CD4-positive, alpha-beta memory T cell (primary cell): ENCODE results near the gene MAD2L1BP. TPM values are rescaled to one million over a fixed set of nuclear protein-coding genes. Genes with fewer than 3 reads are reported as not detected.

Source experiments
- CTCF ChIA-PET: fragments of 350-600 bp; sonication (Branson Sonifier 250); formaldehyde crosslinking; loops from one replicate; lab custom pipeline; 2021; ENCODE audit warnings: inconsistent platforms; ENCODE audit not compliant: partially characterized antibody; lab: Charles Lee
- POLR2A ChIA-PET: fragments of 350-600 bp; sonication (Branson Sonifier 250); formaldehyde crosslinking; loops from one replicate; lab custom pipeline; 2021; ENCODE audit not compliant: partially characterized antibody; lab: Charles Lee
- DNase-seq, 5 donors: peaks; one replicate each; pipeline versions ENCODE4 v3.0.0 to v3.0.0-alpha.2; 2020 to 2022; ENCODE audit warnings: mixed read lengths in 1 of 5
- H3K27ac ChIP-seq: one replicate; pipeline ENCODE4 v1.7.0; 2013; ENCODE audit warnings: low read depth, low read length
- H3K27me3 ChIP-seq: 2 replicates; pipeline ENCODE4 v1.7.0; 2013; ENCODE audit warnings: mild to moderate bottlenecking, low read length, moderate library complexity; ENCODE audit not compliant: insufficient read depth
- H3K36me3 ChIP-seq: 2 replicates; pipeline ENCODE4 v1.7.0; 2013; ENCODE audit warnings: mild to moderate bottlenecking, low read length, moderate library complexity; ENCODE audit not compliant: insufficient read depth
- H3K4me1 ChIP-seq: 2 replicates; pipeline ENCODE4 v1.7.0; 2013; ENCODE audit warnings: mild to moderate bottlenecking, low read length, moderate library complexity; ENCODE audit not compliant: insufficient read depth
- H3K4me3 ChIP-seq, 2 donors: one replicate each; pipeline ENCODE4 v1.7.0; 2013; ENCODE audit warnings: low read length in 2 of 2, mild to moderate bottlenecking in 1 of 2
- H3K9me3 ChIP-seq, 2 donors: one replicate each; pipeline ENCODE4 v1.7.0; 2013; ENCODE audit warnings: low read length in 2 of 2, control low read depth in 1 of 2; ENCODE audit not compliant: control insufficient read depth in 1 of 2
- H3K27ac Mint-ChIP-seq, 7 donors: one replicate each; pipeline ENCODE4 v1.8.0; 2020 to 2021; ENCODE audit warnings: mixed read lengths in 7 of 7, mild to moderate bottlenecking in 6 of 7, inconsistent platforms in 3 of 7, moderate library complexity in 3 of 7
- H3K27me3 Mint-ChIP-seq, 2 donors: one replicate each; pipeline ENCODE4 v1.8.0; 2020 to 2021; ENCODE audit warnings: mixed read lengths in 2 of 2
- H3K36me3 Mint-ChIP-seq, 2 donors: one replicate each; pipeline ENCODE4 v1.8.0; 2020 to 2021; ENCODE audit warnings: mixed read lengths in 2 of 2, inconsistent platforms in 1 of 2, mild to moderate bottlenecking in 1 of 2
- H3K4me1 Mint-ChIP-seq, 4 donors: one replicate each; pipeline ENCODE4 v1.8.0; 2020 to 2021; ENCODE audit warnings: mixed read lengths in 4 of 4, mild to moderate bottlenecking in 1 of 4
- H3K4me3 Mint-ChIP-seq, 8 donors: one replicate each; pipeline ENCODE4 v1.8.0; 2020 to 2021; ENCODE audit warnings: mixed read lengths in 8 of 8, mild to moderate bottlenecking in 7 of 8, moderate library complexity in 6 of 8, inconsistent platforms in 3 of 8
- H3K9me3 Mint-ChIP-seq, 8 donors: one replicate each; pipeline ENCODE4 v1.8.0; 2020 to 2021; ENCODE audit warnings: mixed read lengths in 8 of 8, mild to moderate bottlenecking in 5 of 8, inconsistent platforms in 3 of 8, moderate library complexity in 1 of 8
- intact Hi-C: fragments of 100-400 bp; cut with micrococcal nuclease; formaldehyde crosslinking; loops from one replicate; pipeline ENCODE4 v1.15.1; 2023
- polyA plus RNA-seq, 2 donors: library from polyadenylated mRNA; unstranded; fragments of 300-500 nt; fragmentation: Illumina TruSeq; gene quantifications; one replicate each; pipeline ENCODE4 v1.2.3, GENCODE V29; 2021
- total RNA-seq, 2 experiments: library from RNA; stranded (reverse); gene quantifications; one replicate each; pipeline ENCODE4 v1.2.3, GENCODE V29; 2021

The MAD2L1BP gene
- total and polyA plus RNA-seq, 4 experiments from 2014 or later = 23.6 to 33.0 (median 28.4) TPM

- POLR2A ChIA-PET = no interaction called here
- H3K9me3 ChIP-seq = no peaks in the 10 kb centered on the region
Measured at GRCh38 chr6:43614396-43614730, 21.3 kb upstream of the MAD2L1BP start.

DNA sequence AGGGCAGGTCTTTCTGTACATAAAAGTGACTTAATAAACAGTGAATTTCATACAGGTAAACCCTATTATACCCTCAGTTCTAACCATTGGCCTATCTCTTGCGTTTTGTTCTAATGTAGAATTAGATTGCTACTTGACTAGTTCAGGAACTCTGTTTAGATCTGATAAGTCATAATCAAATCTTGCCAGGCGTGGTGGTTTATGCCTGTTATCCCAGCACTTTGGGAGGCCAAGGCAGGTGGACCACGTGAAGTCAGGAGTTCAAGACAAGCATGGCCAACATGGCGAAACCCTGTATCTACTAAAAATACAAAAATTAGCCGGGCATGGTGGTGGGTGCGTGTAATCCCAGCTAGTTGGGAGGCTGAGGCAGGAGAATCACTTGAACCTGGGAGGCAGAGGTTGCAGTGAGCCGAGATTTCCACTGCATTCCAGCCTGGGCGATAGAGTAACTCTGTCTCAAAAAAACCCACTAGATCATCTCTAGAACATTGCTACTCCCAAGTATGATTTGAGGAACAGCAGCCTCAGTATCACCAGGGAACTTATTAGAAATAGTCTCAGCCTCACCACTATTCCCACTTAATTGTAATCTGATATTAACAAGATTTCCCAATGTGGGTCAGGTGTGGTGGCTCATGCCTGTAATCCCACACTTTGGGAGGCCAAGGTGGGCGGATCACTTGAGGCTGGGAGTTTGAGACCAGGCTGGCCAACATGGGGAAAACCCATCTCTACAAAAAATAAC, 18.7 kb upstream of the MAD2L1BP start:
- Histone ChIP-seq H3K9me3 (no peaks in the 10 kb centered on the region), H3K4me1 (no peaks in the 10 kb centered on the region), H3K27ac (no peak overlapping the region), H3K4me3 (no peak overlapping the region), H3K36me3 (peaks cover 40% of the 10 kb centered on the region), H3K27me3 (no peaks in the 10 kb centered on the region)
- DNase-seq = no peak
- Mint-ChIP-seq H3K27me3 (no peaks in the 10 kb centered on the region), H3K36me3 (peaks cover 10 to 37% of the 10 kb centered on the region in 2 donors), H3K9me3 (no peaks in the 10 kb centered on the region), H3K27ac (peak overlapping the region in 2 of 7 donors; percentile 15 to 42), H3K4me1 (no peaks in the 10 kb centered on the region), H3K4me3 (no peak overlapping the region)
- ChIA-PET CTCF (interaction anchor here (1.3 to 1.4 kb wide), 2 partner anchors 9 to 12 kb away, joined by 3 to 12 read pairs; partner anchors contain the start of gene GTPBP2), POLR2A (interaction anchor here (1.3 to 4.2 kb wide), 2 partner anchors 10 to 13 kb away, joined by 4 to 15 read pairs; partner anchors contain the start of gene GTPBP2)
- intact Hi-C loops = no loop called here

More at GRCh38 chr6:43614396-43614730, 21.3 kb upstream of the MAD2L1BP start:
- Mint-ChIP-seq H3K36me3 (peaks cover 12 to 34% of the 10 kb centered on the region in 2 donors), H3K27ac (no peak overlapping the region), H3K27me3 (no peaks in the 10 kb centered on the region), H3K9me3 (no peaks in the 10 kb centered on the region), H3K4me1 (no peaks in the 10 kb centered on the region), H3K4me3 (no peak overlapping the region)
- H3K27ac ChIP-seq = no peak overlapping the region
- H3K4me1 ChIP-seq = no peaks in the 10 kb centered on the region
- intact Hi-C loops = no loop called here
- no peak for DNase-seq
- H3K36me3 ChIP-seq = peaks cover 31% of the 10 kb centered on the region
- no peaks in the 10 kb centered on the region for H3K27me3 ChIP-seq
- CTCF ChIA-PET = interaction anchor here (1.5 to 1.6 kb wide), 2 partner anchors 8 to 31 kb away, joined by 4 to 6 read pairs; no protein-coding TSS in a partner anchor
- no peak overlapping the region for H3K4me3 ChIP-seq

- H3K4me1 Mint-ChIP-seq = peaks cover under 1 to 6% (median 4%) of the 10 kb centered on the region in 4 donors
- H3K36me3 Mint-ChIP-seq = peaks cover 24 to 53% of the 10 kb centered on the region in 2 donors
- Histone ChIP-seq H3K27ac (no peak overlapping the region), H3K4me3 (no peak overlapping the region), H3K36me3 (peaks cover 63% of the 10 kb centered on the region), H3K9me3 (no peaks in the 10 kb centered on the region), H3K4me1 (peaks cover 2% of the 10 kb centered on the region), H3K27me3 (no peaks in the 10 kb centered on the region)
- DNase-seq = no peak
- no peaks in the 10 kb centered on the region for H3K9me3 Mint-ChIP-seq
- CTCF ChIA-PET = interaction anchor here (1.2 to 2.2 kb wide), 2 partner anchors 13 kb away, joined by 4 to 9 read pairs; no protein-coding TSS in a partner anchor
- no peaks in the 10 kb centered on the region for H3K27me3 Mint-ChIP-seq
- intact Hi-C loops = no loop called here
- peak overlapping the region in 2 of 7 donors; percentile 52 to 60 for H3K27ac Mint-ChIP-seq
- POLR2A ChIA-PET = interaction anchor here (4.2 kb wide), 1 partner anchor 8 kb away, joined by 15 read pairs; the partner anchor contains the start of gene GTPBP2
- no peak overlapping the region for H3K4me3 Mint-ChIP-seq
Measured at GRCh38 chr6:43621078-43621835, 14.4 kb upstream of the MAD2L1BP start.

GRCh38 chr6:43621836-43622180, 13.8 kb upstream of the MAD2L1BP start:
- no peak overlapping the region for H3K4me3 ChIP-seq
- H3K36me3 Mint-ChIP-seq = peaks cover 25 to 57% of the 10 kb centered on the region in 2 donors
- no peak overlapping the region for H3K27ac Mint-ChIP-seq
- peaks cover 5 to 11% (median 8%) of the 10 kb centered on the region in 4 donors for H3K4me1 Mint-ChIP-seq
- no peaks in the 10 kb centered on the region for H3K9me3 ChIP-seq
- no peak overlapping the region for H3K4me3 Mint-ChIP-seq
- CTCF ChIA-PET = interaction anchor here (1.2 kb wide), 1 partner anchor 14 kb away, joined by 4 read pairs; no protein-coding TSS in a partner anchor
- H3K36me3 ChIP-seq = peaks cover 65% of the 10 kb centered on the region
- DNase-seq = no peak
- no peaks in the 10 kb centered on the region for H3K9me3 Mint-ChIP-seq
- H3K4me1 ChIP-seq = peaks cover 6% of the 10 kb centered on the region
- intact Hi-C loops = no loop called here
- no peak overlapping the region for H3K27ac ChIP-seq
- no peaks in the 10 kb centered on the region for H3K27me3 Mint-ChIP-seq
- POLR2A ChIA-PET = no interaction called here
- no peaks in the 10 kb centered on the region for H3K27me3 ChIP-seq

- H3K9me3 ChIP-seq = no peaks in the 10 kb centered on the region
- H3K27me3 ChIP-seq = no peaks in the 10 kb centered on the region
- H3K36me3 ChIP-seq = peaks cover 65% of the 10 kb centered on the region
- H3K9me3 Mint-ChIP-seq = no peaks in the 10 kb centered on the region
- peaks cover 11 to 19% (median 15%) of the 10 kb centered on the region in 4 donors for H3K4me1 Mint-ChIP-seq
- H3K27ac ChIP-seq = no peak overlapping the region
- no peak overlapping the region for H3K4me3 ChIP-seq
- H3K4me3 Mint-ChIP-seq = no peak overlapping the region
- ChIA-PET CTCF (interaction anchor here (1.2 kb wide), 1 partner anchor 15 kb away, joined by 4 read pairs; no protein-coding TSS in a partner anchor), POLR2A (no interaction called here)
- intact Hi-C loops = no loop called here
- DNase-seq = no peak
- peaks cover 28 to 61% of the 10 kb centered on the region in 2 donors for H3K36me3 Mint-ChIP-seq
- peaks cover 14% of the 10 kb centered on the region for H3K4me1 ChIP-seq
- H3K27ac Mint-ChIP-seq = peak overlapping the region in 1 of 7 donors; percentile 50
- no peaks in the 10 kb centered on the region for H3K27me3 Mint-ChIP-seq
Measured at GRCh38 chr6:43622541-43622940, 13.1 kb upstream of the MAD2L1BP start.

GRCh38 chr6:43623880-43624785, 11.5 kb upstream of the MAD2L1BP start:
- H3K27ac ChIP-seq = no peak overlapping the region
- peak overlapping the region in 3 of 7 donors; percentile 48 to 78 (median 77) for H3K27ac Mint-ChIP-seq

More at GRCh38 chr6:43623880-43624785, 11.5 kb upstream of the MAD2L1BP start:
- DNase-seq = no peak
- H3K4me3 ChIP-seq = no peak overlapping the region
- intact Hi-C loops = no loop called here
- Mint-ChIP-seq H3K4me3 (no peak overlapping the region), H3K36me3 (peaks cover 28 to 67% of the 10 kb centered on the region in 2 donors), H3K4me1 (peaks cover 21 to 31% (median 25%) of the 10 kb centered on the region in 4 donors), H3K27me3 (no peaks in the 10 kb centered on the region), H3K9me3 (no peaks in the 10 kb centered on the region)
- no peaks in the 10 kb centered on the region for H3K27me3 ChIP-seq
- H3K4me1 ChIP-seq = peaks cover 25% of the 10 kb centered on the region
- CTCF ChIA-PET = no interaction called here
- H3K9me3 ChIP-seq = no peaks in the 10 kb centered on the region
- H3K36me3 ChIP-seq = peaks cover 65% of the 10 kb centered on the region
- POLR2A ChIA-PET = interaction anchor here (0.6 to 1.0 kb wide), 2 partner anchors 22 to 623 kb away, joined by 3 to 4 read pairs; partner anchors contain the start of gene HSP90AB1
